Measurements from ENCODE around the gene GABRR3.

Gene GABRR3

GRCh38 chr3:98005438-98005837 lies 29.7 kb downstream of the GABRR3 start:
- no peaks in the 10 kb centered on the region for H3K36me3 ChIP-seq (ENCODE audit: control insufficient read depth, insufficient read depth, low read length)
- no peak overlapping the region for H3K27ac ChIP-seq (ENCODE audit: low read length)
- no peak overlapping the region for H3K4me3 ChIP-seq (ENCODE audit: low read length)
- WGBS (ENCODE audit: insufficient coverage, insufficient read length), result 100% methylated on average over 1 of the region's 2 CpGs
- no peaks in the 10 kb centered on the region for H3K27me3 ChIP-seq (ENCODE audit: control insufficient read depth, insufficient read depth, low read length)
- no peak for DNase-seq (ENCODE audit: low read depth, low spot score)
- H3K4me1 ChIP-seq (ENCODE audit: control insufficient read depth, insufficient read depth, low read length), result no peaks in the 10 kb centered on the region
- no peaks in the 10 kb centered on the region for H3K9me3 ChIP-seq (ENCODE audit: control insufficient read depth, insufficient read depth, low read length)

- H3K4me3 ChIP-seq (ENCODE audit: low read length), result no peak overlapping the region
- WGBS (ENCODE audit: insufficient coverage, insufficient read length), result no CpG with 5 or more reads among the region's 3 CpGs
- H3K27me3 ChIP-seq (ENCODE audit: control insufficient read depth, insufficient read depth, low read length), result no peaks in the 10 kb centered on the region
- no peaks in the 10 kb centered on the region for H3K9me3 ChIP-seq (ENCODE audit: control insufficient read depth, insufficient read depth, low read length)
- H3K27ac ChIP-seq (ENCODE audit: low read length), result no peak overlapping the region
- no peak for DNase-seq (ENCODE audit: low read depth, low spot score)
- no peaks in the 10 kb centered on the region for H3K36me3 ChIP-seq (ENCODE audit: control insufficient read depth, insufficient read depth, low read length)
- H3K4me1 ChIP-seq (ENCODE audit: control insufficient read depth, insufficient read depth, low read length), result no peaks in the 10 kb centered on the region
Observed at GRCh38 chr3:98004721-98005120, 30.4 kb downstream of the GABRR3 start.

GRCh38 chr3:98003306-98003969 lies 31.7 kb downstream of the GABRR3 start:
- Histone ChIP-seq H3K4me1 (ENCODE audit: control insufficient read depth, insufficient read depth, low read length) (no peaks in the 10 kb centered on the region), H3K36me3 (ENCODE audit: control insufficient read depth, insufficient read depth, low read length) (no peaks in the 10 kb centered on the region), H3K4me3 (ENCODE audit: low read length) (no peak overlapping the region), H3K27me3 (ENCODE audit: control insufficient read depth, insufficient read depth, low read length) (no peaks in the 10 kb centered on the region), H3K27ac (ENCODE audit: low read length) (no peak overlapping the region), H3K9me3 (ENCODE audit: control insufficient read depth, insufficient read depth, low read length) (no peaks in the 10 kb centered on the region)
- no peak for DNase-seq (ENCODE audit: low read depth, low spot score)
- no CpG with 5 or more reads among the region's 2 CpGs for WGBS (ENCODE audit: insufficient coverage, insufficient read length)

- H3K4me3 ChIP-seq (ENCODE audit: low read length), result no peak overlapping the region
Observed at GRCh38 chr3:98002717-98003116, 32.4 kb downstream of the GABRR3 start.

GRCh38 chr3:97999994-98000393 lies 35.1 kb downstream of the GABRR3 start:
- no peaks in the 10 kb centered on the region for H3K27me3 ChIP-seq (ENCODE audit: control insufficient read depth, insufficient read depth, low read length)
- H3K4me3 ChIP-seq (ENCODE audit: low read length), result no peak overlapping the region
- WGBS (ENCODE audit: insufficient coverage, insufficient read length), result no CpG with 5 or more reads among the region's 1 CpG
- no peaks in the 10 kb centered on the region for H3K36me3 ChIP-seq (ENCODE audit: control insufficient read depth, insufficient read depth, low read length)
- no peak for DNase-seq (ENCODE audit: low read depth, low spot score)
- no peak overlapping the region for H3K27ac ChIP-seq (ENCODE audit: low read length)
- no peaks in the 10 kb centered on the region for H3K9me3 ChIP-seq (ENCODE audit: control insufficient read depth, insufficient read depth, low read length)
- no peaks in the 10 kb centered on the region for H3K4me1 ChIP-seq (ENCODE audit: control insufficient read depth, insufficient read depth, low read length)

More at GRCh38 chr3:98002717-98003116, 32.4 kb downstream of the GABRR3 start:
- no peak overlapping the region for H3K27ac ChIP-seq (ENCODE audit: low read length)
- H3K9me3 ChIP-seq (ENCODE audit: control insufficient read depth, insufficient read depth, low read length), result no peaks in the 10 kb centered on the region
- H3K4me1 ChIP-seq (ENCODE audit: control insufficient read depth, insufficient read depth, low read length), result no peaks in the 10 kb centered on the region
- no peaks in the 10 kb centered on the region for H3K36me3 ChIP-seq (ENCODE audit: control insufficient read depth, insufficient read depth, low read length)
- no peak for DNase-seq (ENCODE audit: low read depth, low spot score)
- no CpG with 5 or more reads among the region's 1 CpG for WGBS (ENCODE audit: insufficient coverage, insufficient read length)
- H3K27me3 ChIP-seq (ENCODE audit: control insufficient read depth, insufficient read depth, low read length), result no peaks in the 10 kb centered on the region

- H3K27me3 ChIP-seq (ENCODE audit: control insufficient read depth, insufficient read depth, low read length), result no peaks in the 10 kb centered on the region
- no peak overlapping the region for H3K4me3 ChIP-seq (ENCODE audit: low read length)
- WGBS (ENCODE audit: insufficient coverage, insufficient read length), result no CpG with 5 or more reads among the region's 5 CpGs
- no peak overlapping the region for H3K27ac ChIP-seq (ENCODE audit: low read length)
- no peak for DNase-seq (ENCODE audit: low read depth, low spot score)
- H3K9me3 ChIP-seq (ENCODE audit: control insufficient read depth, insufficient read depth, low read length), result no peaks in the 10 kb centered on the region
- H3K4me1 ChIP-seq (ENCODE audit: control insufficient read depth, insufficient read depth, low read length), result no peaks in the 10 kb centered on the region
- no peaks in the 10 kb centered on the region for H3K36me3 ChIP-seq (ENCODE audit: control insufficient read depth, insufficient read depth, low read length)
Observed at GRCh38 chr3:97999103-97999502, 36.0 kb downstream of the GABRR3 start.

- Histone ChIP-seq H3K9me3 (ENCODE audit: control insufficient read depth, insufficient read depth, low read length) (no peaks in the 10 kb centered on the region), H3K36me3 (ENCODE audit: control insufficient read depth, insufficient read depth, low read length) (no peaks in the 10 kb centered on the region), H3K27ac (ENCODE audit: low read length) (no peak overlapping the region), H3K4me1 (ENCODE audit: control insufficient read depth, insufficient read depth, low read length) (peaks cover 5% of the 10 kb centered on the region; the same call in 1 of the 2 replicates), H3K4me3 (ENCODE audit: low read length) (no peak overlapping the region), H3K27me3 (ENCODE audit: control insufficient read depth, insufficient read depth, low read length) (no peaks in the 10 kb centered on the region)
- WGBS (ENCODE audit: insufficient coverage, insufficient read length), result no CpG with 5 or more reads among the region's 4 CpGs
- DNase-seq (ENCODE audit: low read depth, low spot score), result no peak
Observed at GRCh38 chr3:97996988-97997387, 38.1 kb downstream of the GABRR3 start.

- Histone ChIP-seq H3K36me3 (ENCODE audit: control insufficient read depth, insufficient read depth, low read length) (no peaks in the 10 kb centered on the region), H3K27me3 (ENCODE audit: control insufficient read depth, insufficient read depth, low read length) (no peaks in the 10 kb centered on the region), H3K9me3 (ENCODE audit: control insufficient read depth, insufficient read depth, low read length) (no peaks in the 10 kb centered on the region), H3K27ac (ENCODE audit: low read length) (no peak overlapping the region), H3K4me1 (ENCODE audit: control insufficient read depth, insufficient read depth, low read length) (peaks cover 5% of the 10 kb centered on the region; the same call in 1 of the 2 replicates), H3K4me3 (ENCODE audit: low read length) (no peak overlapping the region)
- DNase-seq (ENCODE audit: low read depth, low spot score), result no peak
- WGBS (ENCODE audit: insufficient coverage, insufficient read length), result no CpG with 5 or more reads among the region's 2 CpGs
Observed at GRCh38 chr3:97994328-97994945, 40.7 kb downstream of the GABRR3 start.

GRCh38 chr3:97993526-97993925 lies 41.6 kb downstream of the GABRR3 start:
- DNase-seq (ENCODE audit: low read depth, low spot score), result no peak
- no peak overlapping the region for H3K27ac ChIP-seq (ENCODE audit: low read length)

GRCh38 chr3:97992547-97993173 lies 42.5 kb downstream of the GABRR3 start:
- no peak for DNase-seq (ENCODE audit: low read depth, low spot score)
- no peak overlapping the region for H3K27ac ChIP-seq (ENCODE audit: low read length)
- no peaks in the 10 kb centered on the region for H3K9me3 ChIP-seq (ENCODE audit: control insufficient read depth, insufficient read depth, low read length)
- no CpG with 5 or more reads among the region's 2 CpGs for WGBS (ENCODE audit: insufficient coverage, insufficient read length)
- no peak overlapping the region for H3K4me3 ChIP-seq (ENCODE audit: low read length)
- H3K36me3 ChIP-seq (ENCODE audit: control insufficient read depth, insufficient read depth, low read length), result no peaks in the 10 kb centered on the region
- H3K27me3 ChIP-seq (ENCODE audit: control insufficient read depth, insufficient read depth, low read length), result no peaks in the 10 kb centered on the region
- H3K4me1 ChIP-seq (ENCODE audit: control insufficient read depth, insufficient read depth, low read length), result peaks cover 5% of the 10 kb centered on the region; the same call in 1 of the 2 replicates

More at GRCh38 chr3:97993526-97993925, 41.6 kb downstream of the GABRR3 start:
- no peaks in the 10 kb centered on the region for H3K27me3 ChIP-seq (ENCODE audit: control insufficient read depth, insufficient read depth, low read length)
- H3K9me3 ChIP-seq (ENCODE audit: control insufficient read depth, insufficient read depth, low read length), result no peaks in the 10 kb centered on the region
- H3K36me3 ChIP-seq (ENCODE audit: control insufficient read depth, insufficient read depth, low read length), result no peaks in the 10 kb centered on the region
- H3K4me3 ChIP-seq (ENCODE audit: low read length), result no peak overlapping the region
- WGBS (ENCODE audit: insufficient coverage, insufficient read length), result no CpG with 5 or more reads among the region's 2 CpGs
- H3K4me1 ChIP-seq (ENCODE audit: control insufficient read depth, insufficient read depth, low read length), result peaks cover 5% of the 10 kb centered on the region; the same call in 1 of the 2 replicates
